Measurements from ENCODE around the gene RFX4.

RFX4 gene

GRCh38 chr12:106774808-106775524 is 192.2 kb downstream of the RFX4 start:
- H3K14ac ChIP-seq (ENCODE audit: low read length): peak overlapping the region; percentile 75
- H3K79me1 ChIP-seq (ENCODE audit: low read length): peaks cover 13% of the 10 kb centered on the region
- H3K18ac ChIP-seq (ENCODE audit: low read length): peak overlapping the region; percentile 50
- no peaks in the 10 kb centered on the region for H3K9me3 ChIP-seq (ENCODE audit: insufficient read depth, low read depth, low read length)
- peaks cover 0 to 4% of the 10 kb centered on the region in 2 experiments for H3K4me1 ChIP-seq (ENCODE audit: control insufficient read depth in 1 of 2, insufficient read depth in 2 of 2, low read length in 2 of 2)
- peak overlapping the region; percentile 98 for H3K4me2 ChIP-seq (ENCODE audit: low read length)
- H4K91ac ChIP-seq (ENCODE audit: low read depth, low read length): peak overlapping the region; percentile 94
- peaks cover 0 to 3% of the 10 kb centered on the region in 2 experiments for H3K36me3 ChIP-seq (ENCODE audit: control insufficient read depth in 1 of 2, insufficient read depth in 2 of 2, low read length in 2 of 2)
- H3K23ac ChIP-seq (ENCODE audit: low read length): no peak overlapping the region
- peak overlapping the region; percentile 96 for H3K27ac ChIP-seq (ENCODE audit: low read depth, low read length)
- peak overlapping the region; percentile 55 for H2BK120ac ChIP-seq (ENCODE audit: insufficient read depth, low read length, poor library complexity)
- H2BK5ac ChIP-seq (ENCODE audit: low read depth, low read length, poor library complexity): peak overlapping the region; percentile 24
- H2BK12ac ChIP-seq (ENCODE audit: low read length): no peak overlapping the region
- peak overlapping the region; percentile 88 for H4K8ac ChIP-seq (ENCODE audit: low read depth, low read length)
- WGBS (ENCODE audit: extremely low coverage, insufficient coverage, insufficient read length): no CpG with 5 or more reads among the region's 29 CpGs
- H2AK5ac ChIP-seq (ENCODE audit: low read length): no peak overlapping the region
- peak in 1 of 2 donors; percentile 23 for DNase-seq
- peak overlapping the region; percentile 89 for H3K4me3 ChIP-seq (ENCODE audit: low read depth, low read length)
- H3K9ac ChIP-seq (ENCODE audit: low read length): peak overlapping the region; percentile 69
- H4K12ac ChIP-seq (ENCODE audit: low read depth, low read length): peak overlapping the region; percentile 45
- no peaks in the 10 kb centered on the region for H3K27me3 ChIP-seq (ENCODE audit: insufficient read depth, low read length)
- peak overlapping the region; percentile 6 for H3K4ac ChIP-seq (ENCODE audit: low read depth, low read length)
- peak overlapping the region; percentile 85 for H2AFZ ChIP-seq (ENCODE audit: insufficient read depth, low read length, poor library complexity)
- H3K79me2 ChIP-seq (ENCODE audit: control insufficient read depth, insufficient read depth, low read length, poor library complexity): peaks cover 6% of the 10 kb centered on the region

- Histone ChIP-seq H2AK5ac (ENCODE audit: low read length) (no peak overlapping the region), H4K91ac (ENCODE audit: low read depth, low read length) (no peak overlapping the region), H3K36me3 (ENCODE audit: control insufficient read depth in 1 of 2, insufficient read depth in 2 of 2, low read length in 2 of 2) (peaks cover 0 to 3% of the 10 kb centered on the region in 2 experiments), H2BK120ac (ENCODE audit: insufficient read depth, low read length, poor library complexity) (no peak overlapping the region), H3K4me1 (ENCODE audit: control insufficient read depth in 1 of 2, insufficient read depth in 2 of 2, low read length in 2 of 2) (peaks cover 2 to 4% of the 10 kb centered on the region in 2 experiments), H2BK12ac (ENCODE audit: low read length) (no peak overlapping the region), H3K79me1 (ENCODE audit: low read length) (peaks cover 13% of the 10 kb centered on the region), H3K9ac (ENCODE audit: low read length) (no peak overlapping the region), H3K23ac (ENCODE audit: low read length) (no peak overlapping the region), H3K27ac (ENCODE audit: low read depth, low read length) (no peak overlapping the region), H2BK5ac (ENCODE audit: low read depth, low read length, poor library complexity) (no peak overlapping the region), H4K12ac (ENCODE audit: low read depth, low read length) (no peak overlapping the region), H3K18ac (ENCODE audit: low read length) (no peak overlapping the region), H3K4me2 (ENCODE audit: low read length) (no peak overlapping the region), H3K9me3 (ENCODE audit: insufficient read depth, low read depth, low read length) (no peaks in the 10 kb centered on the region), H3K14ac (ENCODE audit: low read length) (no peak overlapping the region), H3K4me3 (ENCODE audit: low read depth, low read length) (no peak overlapping the region), H3K4ac (ENCODE audit: low read depth, low read length) (no peak overlapping the region), H3K79me2 (ENCODE audit: control insufficient read depth, insufficient read depth, low read length, poor library complexity) (peaks cover 6% of the 10 kb centered on the region), H2AFZ (ENCODE audit: insufficient read depth, low read length, poor library complexity) (no peak overlapping the region), H3K27me3 (ENCODE audit: insufficient read depth, low read length) (no peaks in the 10 kb centered on the region), H4K8ac (ENCODE audit: low read depth, low read length) (no peak overlapping the region)
- no CpG with 5 or more reads among the region's 5 CpGs for WGBS (ENCODE audit: extremely low coverage, insufficient coverage, insufficient read length)
- no peak for DNase-seq
Observed at GRCh38 chr12:106776897-106777296, 194.1 kb downstream of the RFX4 start.

GRCh38 chr12:106780010-106780631 is 197.3 kb downstream of the RFX4 start:
- peaks cover 2% of the 10 kb centered on the region for H3K79me1 ChIP-seq (ENCODE audit: low read length)
- no peak overlapping the region for H3K14ac ChIP-seq (ENCODE audit: low read length)
- no peak overlapping the region for H2AFZ ChIP-seq (ENCODE audit: insufficient read depth, low read length, poor library complexity)
- H3K4me1 ChIP-seq (ENCODE audit: control insufficient read depth in 1 of 2, insufficient read depth in 2 of 2, low read length in 2 of 2): peaks cover 2 to 5% of the 10 kb centered on the region in 2 experiments
- no peak overlapping the region for H3K27ac ChIP-seq (ENCODE audit: low read depth, low read length)
- no peak overlapping the region for H2AK5ac ChIP-seq (ENCODE audit: low read length)
- H3K36me3 ChIP-seq (ENCODE audit: control insufficient read depth in 1 of 2, insufficient read depth in 2 of 2, low read length in 2 of 2): peaks cover 0 to 3% of the 10 kb centered on the region in 2 experiments
- H2BK12ac ChIP-seq (ENCODE audit: low read length): no peak overlapping the region
- no peak overlapping the region for H4K91ac ChIP-seq (ENCODE audit: low read depth, low read length)
- no peak overlapping the region for H4K8ac ChIP-seq (ENCODE audit: low read depth, low read length)
- WGBS (ENCODE audit: extremely low coverage, insufficient coverage, insufficient read length): no CpG with 5 or more reads among the region's 3 CpGs
- H3K4me3 ChIP-seq (ENCODE audit: low read depth, low read length): no peak overlapping the region
- no peak overlapping the region for H3K18ac ChIP-seq (ENCODE audit: low read length)
- peak; percentile 89 to 96 for DNase-seq
- H3K27me3 ChIP-seq (ENCODE audit: insufficient read depth, low read length): no peaks in the 10 kb centered on the region
- no peak overlapping the region for H3K9ac ChIP-seq (ENCODE audit: low read length)
- no peak overlapping the region for H2BK5ac ChIP-seq (ENCODE audit: low read depth, low read length, poor library complexity)
- no peak overlapping the region for H3K23ac ChIP-seq (ENCODE audit: low read length)
- no peak overlapping the region for H4K12ac ChIP-seq (ENCODE audit: low read depth, low read length)
- H3K4ac ChIP-seq (ENCODE audit: low read depth, low read length): no peak overlapping the region
- H2BK120ac ChIP-seq (ENCODE audit: insufficient read depth, low read length, poor library complexity): no peak overlapping the region
- no peaks in the 10 kb centered on the region for H3K9me3 ChIP-seq (ENCODE audit: insufficient read depth, low read depth, low read length)
- peaks cover 2% of the 10 kb centered on the region for H3K79me2 ChIP-seq (ENCODE audit: control insufficient read depth, insufficient read depth, low read length, poor library complexity)
- H3K4me2 ChIP-seq (ENCODE audit: low read length): no peak overlapping the region

- no peak overlapping the region for H2AK5ac ChIP-seq (ENCODE audit: low read length)
- H2BK120ac ChIP-seq (ENCODE audit: insufficient read depth, low read length, poor library complexity): no peak overlapping the region
- H4K91ac ChIP-seq (ENCODE audit: low read depth, low read length): no peak overlapping the region
- DNase-seq: no peak
- H3K9me3 ChIP-seq (ENCODE audit: insufficient read depth, low read depth, low read length): no peaks in the 10 kb centered on the region
- H3K36me3 ChIP-seq (ENCODE audit: control insufficient read depth in 1 of 2, insufficient read depth in 2 of 2, low read length in 2 of 2): peaks cover 0 to 2% of the 10 kb centered on the region in 2 experiments
- H3K27ac ChIP-seq (ENCODE audit: low read depth, low read length): no peak overlapping the region
- H2BK5ac ChIP-seq (ENCODE audit: low read depth, low read length, poor library complexity): no peak overlapping the region
- H3K18ac ChIP-seq (ENCODE audit: low read length): no peak overlapping the region
- H2AFZ ChIP-seq (ENCODE audit: insufficient read depth, low read length, poor library complexity): no peak overlapping the region
- H4K8ac ChIP-seq (ENCODE audit: low read depth, low read length): no peak overlapping the region
- WGBS (ENCODE audit: extremely low coverage, insufficient coverage, insufficient read length): no CpG with 5 or more reads among the region's 1 CpG
- H2BK12ac ChIP-seq (ENCODE audit: low read length): no peak overlapping the region
- peaks cover 2 to 3% of the 10 kb centered on the region in 2 experiments for H3K4me1 ChIP-seq (ENCODE audit: control insufficient read depth in 1 of 2, insufficient read depth in 2 of 2, low read length in 2 of 2)
- H3K4me3 ChIP-seq (ENCODE audit: low read depth, low read length): no peak overlapping the region
- H3K14ac ChIP-seq (ENCODE audit: low read length): no peak overlapping the region
- H4K12ac ChIP-seq (ENCODE audit: low read depth, low read length): no peak overlapping the region
- H3K79me1 ChIP-seq (ENCODE audit: low read length): peaks cover 2% of the 10 kb centered on the region
- H3K79me2 ChIP-seq (ENCODE audit: control insufficient read depth, insufficient read depth, low read length, poor library complexity): no peaks in the 10 kb centered on the region
- no peak overlapping the region for H3K4me2 ChIP-seq (ENCODE audit: low read length)
- no peak overlapping the region for H3K23ac ChIP-seq (ENCODE audit: low read length)
- no peaks in the 10 kb centered on the region for H3K27me3 ChIP-seq (ENCODE audit: insufficient read depth, low read length)
- H3K4ac ChIP-seq (ENCODE audit: low read depth, low read length): no peak overlapping the region
- H3K9ac ChIP-seq (ENCODE audit: low read length): no peak overlapping the region
Observed at GRCh38 chr12:106782619-106783018, 199.8 kb downstream of the RFX4 start.

Data from trophoblast cell (in vitro differentiated cells and primary cell).